Measurements from ENCODE around the gene DTD2.
"Not testable (repeated sequence)": the region's sequence is repeated elsewhere in the genome, so short reads cannot be mapped to it uniquely, and the experiment has no call there.

DTD2 gene

DNA sequence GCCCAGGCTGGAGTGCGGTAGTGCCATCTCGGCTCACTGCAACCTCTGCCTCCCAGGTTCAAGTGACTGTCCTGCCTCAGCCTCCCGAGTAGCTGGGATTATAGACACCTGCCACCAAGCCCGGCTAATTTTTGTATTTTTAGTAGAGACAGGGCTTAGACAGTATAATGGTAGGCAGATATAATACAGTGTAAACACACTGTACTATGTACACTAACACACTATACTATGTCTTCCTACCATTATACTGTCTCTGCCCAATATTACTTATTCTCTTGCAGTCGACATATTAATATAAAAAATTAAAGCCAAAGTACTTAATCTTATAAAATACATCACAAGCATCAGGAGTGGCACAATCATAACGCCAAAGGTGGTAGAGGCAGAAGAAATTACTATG, 15.0 kb downstream of the DTD2 start:
- no peak for DNase-seq (ENCODE audit: low read depth)
- TF ChIP-seq, protein P1, sequence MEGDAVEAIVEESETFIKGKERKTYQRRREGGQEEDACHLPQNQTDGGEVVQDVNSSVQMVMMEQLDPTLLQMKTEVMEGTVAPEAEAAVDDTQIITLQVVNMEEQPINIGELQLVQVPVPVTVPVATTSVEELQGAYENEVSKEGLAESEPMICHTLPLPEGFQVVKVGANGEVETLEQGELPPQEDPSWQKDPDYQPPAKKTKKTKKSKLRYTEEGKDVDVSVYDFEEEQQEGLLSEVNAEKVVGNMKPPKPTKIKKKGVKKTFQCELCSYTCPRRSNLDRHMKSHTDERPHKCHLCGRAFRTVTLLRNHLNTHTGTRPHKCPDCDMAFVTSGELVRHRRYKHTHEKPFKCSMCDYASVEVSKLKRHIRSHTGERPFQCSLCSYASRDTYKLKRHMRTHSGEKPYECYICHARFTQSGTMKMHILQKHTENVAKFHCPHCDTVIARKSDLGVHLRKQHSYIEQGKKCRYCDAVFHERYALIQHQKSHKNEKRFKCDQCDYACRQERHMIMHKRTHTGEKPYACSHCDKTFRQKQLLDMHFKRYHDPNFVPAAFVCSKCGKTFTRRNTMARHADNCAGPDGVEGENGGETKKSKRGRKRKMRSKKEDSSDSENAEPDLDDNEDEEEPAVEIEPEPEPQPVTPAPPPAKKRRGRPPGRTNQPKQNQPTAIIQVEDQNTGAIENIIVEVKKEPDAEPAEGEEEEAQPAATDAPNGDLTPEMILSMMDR (conservative IDR thresholded peaks at IDR 0.05; ENCODE audit: low read length): no peak
- no peak overlapping the region for H3K4me3 ChIP-seq (ENCODE audit: low read length)

DNA sequence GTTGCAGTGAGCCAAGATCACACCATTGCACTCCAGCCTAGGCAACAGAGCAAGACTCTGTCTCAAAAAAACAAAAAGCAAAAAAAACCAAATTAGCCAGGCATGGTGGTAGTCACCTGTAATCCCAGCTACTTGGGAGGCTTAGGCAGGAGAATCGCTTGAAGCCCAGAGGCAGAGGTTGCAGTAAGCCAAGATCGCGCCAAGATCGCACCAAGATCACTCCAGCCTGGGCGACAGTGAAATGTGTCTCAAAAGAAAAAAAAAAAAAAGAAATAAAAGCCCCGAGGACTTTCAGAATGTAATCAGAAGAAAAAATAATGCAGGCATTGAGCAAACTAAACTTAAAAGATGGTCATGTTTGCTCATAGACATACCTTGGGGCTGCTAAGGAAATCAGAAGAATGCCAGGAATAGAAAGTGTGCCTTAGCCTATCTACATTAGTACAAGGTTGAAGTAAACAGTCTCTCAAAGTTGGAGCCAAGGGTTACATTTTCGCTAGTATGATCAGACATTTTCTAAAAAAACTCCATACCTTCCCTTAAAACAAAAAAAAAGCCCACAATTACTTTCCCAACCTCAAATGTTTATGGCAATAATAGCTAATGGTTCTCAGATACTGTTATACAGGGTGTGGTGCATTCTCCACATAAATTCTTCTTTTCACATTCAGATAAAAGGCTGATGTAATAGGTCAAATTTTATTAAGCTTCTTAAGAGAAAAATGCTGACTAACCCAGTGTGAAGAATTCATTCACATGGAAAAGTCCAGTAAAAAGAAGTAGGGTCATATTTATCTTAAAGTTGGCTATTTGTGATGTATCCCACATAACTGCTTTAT, 15.8 kb downstream of the DTD2 start:
- H3K4me3 ChIP-seq (ENCODE audit: low read length): no peak overlapping the region
- TF ChIP-seq, protein P1 (conservative IDR thresholded peaks at IDR 0.05; ENCODE audit: low read length): no peak
- DNase-seq (ENCODE audit: low read depth): peak; percentile 80

DNA sequence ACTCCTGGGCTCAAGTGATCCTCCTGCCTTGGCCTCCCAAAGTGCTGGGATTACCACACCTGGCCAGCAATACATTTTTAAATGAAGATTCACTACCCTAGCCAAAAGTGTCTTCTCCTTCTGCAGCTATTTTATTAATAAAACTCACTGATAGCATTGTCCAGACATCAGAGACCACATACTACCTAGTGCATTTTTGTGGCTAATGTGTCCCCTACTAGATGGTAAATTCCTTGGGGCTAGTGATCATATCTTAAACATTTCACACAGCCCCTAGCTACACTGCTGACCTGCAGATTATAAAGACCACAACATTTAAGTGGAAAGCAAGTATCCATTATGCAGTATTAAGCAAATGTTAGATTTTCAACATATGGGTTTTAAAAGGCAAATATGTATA, 17.0 kb downstream of the DTD2 start:
- DNase-seq (ENCODE audit: low read depth): no peak
- H3K4me3 ChIP-seq (ENCODE audit: low read length): no peak overlapping the region
- TF ChIP-seq, protein P1 (conservative IDR thresholded peaks at IDR 0.05; ENCODE audit: low read length): no peak

DNA sequence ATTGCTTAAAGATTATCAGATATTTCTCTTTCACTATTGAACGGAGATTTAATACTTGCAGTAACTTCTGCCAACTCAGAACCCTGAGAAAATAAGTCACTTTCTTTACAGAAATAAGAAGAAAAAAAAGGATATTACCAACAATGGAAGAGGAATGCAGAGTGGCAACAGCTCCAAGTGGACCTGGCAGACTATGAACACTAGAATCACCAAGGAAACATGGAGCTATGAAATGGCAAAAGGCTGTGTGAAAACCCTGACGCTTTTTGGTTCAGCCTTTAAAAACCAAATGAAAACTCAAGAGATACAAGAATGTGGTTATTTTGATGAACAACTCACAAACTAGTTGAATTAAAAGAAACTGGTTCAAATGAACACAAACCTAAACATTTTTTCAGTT, 17.7 kb downstream of the DTD2 start:
- TF ChIP-seq, protein P1 (conservative IDR thresholded peaks at IDR 0.05; ENCODE audit: low read length): no peak
- no peak overlapping the region for H3K4me3 ChIP-seq (ENCODE audit: low read length)
- peak; percentile 63 for DNase-seq (ENCODE audit: low read depth)

DNA sequence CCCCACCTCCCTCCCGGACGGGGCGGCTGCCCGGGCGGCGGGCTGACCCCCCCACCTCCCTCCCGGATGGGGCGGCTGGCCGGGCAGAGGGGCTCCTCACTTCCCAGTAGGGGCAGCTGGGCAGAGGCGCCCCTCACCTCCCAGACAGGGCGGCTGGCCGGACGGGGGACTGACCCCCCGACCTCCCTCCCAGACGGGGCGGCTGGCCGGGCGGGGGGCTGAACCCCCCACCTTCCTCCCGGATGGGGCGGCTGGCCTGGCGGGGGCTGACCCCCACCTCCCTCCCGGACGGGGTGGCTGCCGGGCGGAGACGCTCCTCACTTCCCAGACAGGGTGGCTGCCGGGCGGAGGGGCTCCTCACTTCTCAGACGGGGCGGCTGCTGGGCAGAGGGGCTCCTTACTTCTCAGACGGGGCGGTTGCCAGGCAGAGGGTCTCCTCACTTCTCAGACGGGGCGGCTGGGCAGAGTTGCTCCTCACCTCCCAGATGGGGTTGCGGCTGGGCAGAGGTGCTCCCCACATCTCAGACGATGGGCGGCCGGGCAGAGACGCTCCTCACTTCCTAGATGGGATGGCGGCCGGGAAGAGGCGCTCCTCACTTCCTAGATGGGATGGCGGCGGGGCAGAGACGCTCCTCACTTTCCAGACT, 20.1 kb downstream of the DTD2 start:
- DNase-seq (ENCODE audit: low read depth); H3K4me3 ChIP-seq (ENCODE audit: low read length): not testable (repeated sequence)

DNA sequence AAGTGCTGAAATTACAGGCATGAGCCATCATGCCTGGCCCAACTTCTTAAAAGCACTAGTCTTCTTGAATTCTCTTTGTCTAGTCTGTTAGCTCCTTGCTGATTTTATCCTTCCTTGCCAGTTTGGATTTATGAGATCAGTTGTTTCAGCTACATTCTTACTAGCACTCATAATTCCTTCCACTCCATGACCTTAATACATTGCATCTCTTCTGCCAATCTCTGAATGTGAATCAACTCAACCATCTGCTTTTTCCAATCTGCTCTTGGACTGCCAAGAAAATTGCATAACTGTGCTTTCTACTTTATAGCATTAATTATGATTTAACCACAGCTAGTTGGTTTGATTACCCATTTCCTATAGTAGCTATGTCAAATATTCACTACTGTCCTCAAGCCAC, 22.0 kb downstream of the DTD2 start:
- DNase-seq (ENCODE audit: low read depth): peak; percentile 95
- TF ChIP-seq, protein P1 (conservative IDR thresholded peaks at IDR 0.05; ENCODE audit: low read length): no peak
- H3K4me3 ChIP-seq (ENCODE audit: low read length): no peak overlapping the region

DNA sequence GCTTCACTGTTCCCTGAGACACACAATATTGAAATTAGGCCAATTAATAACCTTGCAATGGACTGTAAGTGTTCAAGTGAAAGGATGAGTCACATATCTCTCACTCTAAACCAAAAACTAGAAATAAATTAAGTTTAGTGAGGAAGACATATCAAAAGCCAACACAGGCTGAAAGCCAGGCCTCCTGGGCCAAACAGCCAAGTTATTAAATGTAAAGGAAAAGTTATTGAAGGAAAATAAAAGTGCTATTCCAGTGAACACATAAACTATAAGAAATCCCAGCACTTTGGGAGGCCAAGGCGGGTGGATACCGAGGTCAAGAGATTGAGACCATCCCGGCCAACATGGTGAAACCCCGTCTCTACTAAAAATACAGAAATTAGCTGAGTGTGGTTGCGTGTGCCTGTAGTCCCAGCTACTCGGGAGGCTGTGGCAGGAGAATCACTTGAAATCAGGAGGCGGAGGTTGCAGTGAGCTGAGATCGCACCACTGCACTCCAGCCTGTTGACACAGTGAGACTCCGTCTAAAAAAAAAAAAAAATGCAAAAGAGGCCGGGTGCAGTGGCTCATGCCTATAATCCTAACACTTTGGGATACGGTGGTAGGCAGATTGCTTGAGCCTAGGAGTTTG, 26.6 kb downstream of the DTD2 start:
- TF ChIP-seq, protein P1 (conservative IDR thresholded peaks at IDR 0.05; ENCODE audit: low read length): no peak
- no peak for DNase-seq (ENCODE audit: low read depth)
- no peak overlapping the region for H3K4me3 ChIP-seq (ENCODE audit: low read length)
